ENCODE results near the gene LRSAM1.
"Not testable (repeated sequence)": the region's sequence is repeated elsewhere in the genome, so short reads cannot be mapped to it uniquely, and the experiment has no call there.

The LRSAM1 gene

DNA sequence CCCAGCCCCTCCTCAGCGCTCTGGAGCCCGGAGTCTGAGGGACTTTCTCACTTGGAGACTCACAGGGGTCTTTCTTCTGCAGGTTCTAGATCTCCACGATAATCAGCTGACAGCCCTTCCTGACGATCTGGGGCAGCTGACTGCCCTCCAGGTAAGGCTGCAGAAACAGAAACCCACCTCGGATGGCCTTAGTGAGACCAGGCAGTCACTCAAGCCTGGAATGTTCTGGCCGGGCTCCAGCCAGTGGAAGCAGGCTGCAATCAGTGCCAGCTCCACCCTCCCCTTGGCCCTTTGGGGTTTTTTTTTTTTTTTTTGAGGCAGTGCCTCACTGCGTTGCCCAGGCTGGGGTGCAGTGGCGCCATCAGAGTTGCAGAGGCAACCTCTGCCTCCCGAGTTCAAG lies 7.6 kb downstream of the LRSAM1 start:
- no peak for DNase-seq (ENCODE audit: low read depth)

DNA sequence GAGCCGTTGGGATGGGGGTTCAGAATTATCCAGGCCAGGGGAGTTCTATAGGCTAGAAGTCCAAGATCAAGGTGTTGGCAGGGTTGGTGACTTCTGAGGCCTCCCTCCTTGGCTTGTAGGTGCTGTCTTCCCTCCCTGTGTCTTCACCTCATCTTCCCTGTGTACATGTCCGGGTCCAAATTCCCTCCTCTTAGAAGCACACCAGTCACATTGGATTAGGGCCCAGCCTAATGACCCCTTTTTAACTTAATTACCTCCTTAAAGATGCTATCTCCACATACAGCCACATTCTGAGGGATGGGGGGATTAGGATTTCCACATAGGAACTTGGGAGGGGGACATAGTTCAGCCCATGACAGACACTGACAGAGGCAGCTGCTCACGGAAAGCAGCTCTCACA lies 12.1 kb downstream of the LRSAM1 start:
- DNase-seq (ENCODE audit: low read depth) = no peak

DNA sequence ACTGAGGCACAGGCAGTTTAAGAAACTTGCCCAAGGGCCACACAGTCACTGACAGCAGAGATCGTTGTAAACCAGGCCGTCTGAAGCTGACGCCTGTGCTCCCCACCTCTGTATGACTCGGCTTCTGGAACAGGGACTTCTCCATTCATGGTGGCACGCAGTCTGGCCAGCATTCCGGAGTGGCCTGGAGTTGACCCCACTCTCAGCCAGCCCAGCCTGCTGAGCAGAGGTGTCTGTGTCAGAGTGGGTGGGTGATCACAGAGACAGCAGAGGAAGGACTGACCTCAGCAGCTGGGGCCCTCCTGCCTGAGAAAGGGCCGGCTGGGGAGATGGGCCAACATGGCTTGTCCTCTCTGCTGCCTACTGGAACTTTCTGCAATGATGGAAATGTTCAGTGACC lies 12.6 kb downstream of the LRSAM1 start:
- no peak for DNase-seq (ENCODE audit: low read depth)

DNA sequence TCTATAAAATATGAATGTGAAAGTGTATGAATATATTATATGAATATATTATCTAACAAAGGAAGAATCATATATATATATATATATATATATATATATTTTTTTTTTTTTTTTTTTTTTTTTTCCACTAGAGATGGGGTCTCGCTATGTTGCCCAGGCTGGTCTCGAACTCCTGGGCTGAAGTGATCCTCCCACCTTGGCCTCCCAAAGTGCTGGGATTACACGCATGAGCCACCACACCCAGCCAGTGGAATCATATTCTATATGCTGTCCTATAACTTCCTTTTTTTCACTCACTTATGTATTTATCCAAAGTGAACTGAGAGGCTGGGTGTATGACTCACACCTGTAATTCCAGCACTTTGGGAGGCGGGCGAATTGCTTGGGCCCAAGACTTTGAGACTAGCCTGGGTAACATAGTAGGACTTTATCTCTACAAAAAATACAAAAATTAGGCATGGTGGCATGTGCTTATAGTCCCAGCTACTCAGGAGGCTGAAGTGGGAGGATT lies 15.2 kb downstream of the LRSAM1 start:
- not testable (repeated sequence) for DNase-seq (ENCODE audit: low read depth)

DNA sequence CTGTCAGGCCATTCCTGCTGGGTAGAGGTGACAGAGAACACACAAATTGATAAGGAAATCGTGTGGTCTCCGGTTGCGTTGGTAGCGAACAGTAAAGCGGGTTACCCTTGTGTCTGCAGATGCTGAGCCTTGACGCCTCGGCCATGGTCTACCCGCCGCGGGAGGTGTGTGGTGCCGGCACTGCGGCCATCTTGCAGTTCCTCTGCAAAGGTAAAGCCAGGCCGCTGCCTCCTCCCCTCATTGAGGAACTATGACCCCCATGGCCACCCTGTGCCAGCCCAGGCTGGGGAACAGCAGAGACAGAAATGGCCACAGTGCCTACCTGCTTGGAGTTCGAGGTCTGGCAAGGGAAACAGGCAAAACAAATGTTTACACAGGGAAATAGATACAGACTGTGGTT lies 16.3 kb downstream of the LRSAM1 start:
- DNase-seq (ENCODE audit: low read depth) = no peak

DNA sequence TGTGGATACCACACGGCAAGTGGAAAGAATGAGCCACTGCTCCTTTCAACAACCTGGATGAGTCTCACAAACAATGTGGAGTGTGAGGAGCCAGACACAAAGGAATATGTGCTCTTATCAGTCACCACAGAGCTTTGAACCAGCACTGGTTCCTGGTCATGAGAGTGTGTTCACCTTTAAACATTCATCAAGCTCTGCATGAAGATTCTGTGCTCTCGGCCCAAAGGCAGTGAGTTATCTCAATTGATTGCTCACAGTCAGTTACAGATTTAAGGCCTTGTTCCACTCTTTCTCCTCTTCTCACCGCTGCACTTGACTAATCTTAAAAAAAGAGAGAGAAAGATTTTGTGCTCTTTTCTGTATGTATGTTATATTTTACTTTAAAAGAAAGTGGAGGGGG lies 19.4 kb downstream of the LRSAM1 start:
- DNase-seq (ENCODE audit: low read depth) = no peak

DNA sequence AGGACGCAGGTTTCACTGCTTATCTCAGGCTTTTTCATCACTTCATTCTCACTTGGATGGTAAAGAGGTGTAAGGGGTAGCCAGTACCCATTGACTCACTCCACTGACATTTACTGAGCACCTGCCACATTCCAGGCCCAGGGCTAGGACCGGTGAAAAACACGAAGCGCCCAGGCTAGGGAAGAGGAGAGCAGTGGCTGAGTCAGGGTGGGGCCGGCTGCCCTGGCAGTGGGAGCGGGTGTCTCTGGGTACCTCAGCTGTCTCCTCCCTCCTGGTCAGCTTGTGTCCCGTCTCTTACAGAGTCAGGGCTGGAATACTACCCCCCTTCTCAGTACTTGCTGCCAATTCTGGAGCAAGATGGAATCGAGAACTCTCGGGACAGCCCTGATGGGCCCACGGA lies 22.2 kb downstream of the LRSAM1 start:
- DNase-seq (ENCODE audit: low read depth) = no peak

DNA sequence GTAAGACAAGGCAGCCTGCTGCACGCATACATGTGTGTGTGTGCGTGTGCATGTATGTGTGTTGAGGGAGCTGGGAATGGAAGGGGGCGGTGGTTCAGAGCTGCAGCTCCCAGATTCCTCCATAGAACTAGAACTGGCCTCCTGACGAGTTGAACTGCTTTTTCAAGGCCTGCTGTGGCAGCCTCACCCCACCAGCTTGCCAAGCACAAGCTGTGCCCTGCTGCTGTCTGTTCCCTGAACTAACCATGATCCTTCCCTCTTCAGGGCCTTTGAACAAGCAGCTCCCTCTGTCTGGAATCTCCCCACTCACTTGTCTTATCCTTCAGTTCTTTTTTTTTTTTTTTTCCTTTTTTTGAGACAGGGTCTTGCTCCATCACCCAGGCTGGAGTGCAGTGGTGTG lies 22.6 kb downstream of the LRSAM1 start:
- DNase-seq (ENCODE audit: low read depth) = no peak

DNA sequence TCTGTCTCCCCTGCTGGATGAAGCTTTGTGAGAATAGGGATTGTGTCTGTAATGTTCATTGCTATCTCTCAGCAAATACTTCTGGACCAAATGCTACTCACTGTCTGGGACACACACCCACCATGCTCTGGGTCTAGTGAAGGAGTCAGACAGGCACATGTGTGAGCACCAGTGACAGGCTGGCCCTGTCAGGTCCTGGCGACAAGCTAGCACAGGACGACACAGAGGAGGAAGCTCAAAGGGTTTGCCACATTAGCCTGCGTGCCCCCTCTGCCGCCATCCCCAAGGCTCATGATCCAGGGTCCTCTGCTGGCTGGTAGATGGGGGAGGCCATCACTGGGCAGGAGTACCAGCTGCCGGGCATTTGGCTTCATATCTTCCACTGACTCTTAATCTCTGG lies 23.3 kb downstream of the LRSAM1 start:
- no peak for DNase-seq (ENCODE audit: low read depth)

DNA sequence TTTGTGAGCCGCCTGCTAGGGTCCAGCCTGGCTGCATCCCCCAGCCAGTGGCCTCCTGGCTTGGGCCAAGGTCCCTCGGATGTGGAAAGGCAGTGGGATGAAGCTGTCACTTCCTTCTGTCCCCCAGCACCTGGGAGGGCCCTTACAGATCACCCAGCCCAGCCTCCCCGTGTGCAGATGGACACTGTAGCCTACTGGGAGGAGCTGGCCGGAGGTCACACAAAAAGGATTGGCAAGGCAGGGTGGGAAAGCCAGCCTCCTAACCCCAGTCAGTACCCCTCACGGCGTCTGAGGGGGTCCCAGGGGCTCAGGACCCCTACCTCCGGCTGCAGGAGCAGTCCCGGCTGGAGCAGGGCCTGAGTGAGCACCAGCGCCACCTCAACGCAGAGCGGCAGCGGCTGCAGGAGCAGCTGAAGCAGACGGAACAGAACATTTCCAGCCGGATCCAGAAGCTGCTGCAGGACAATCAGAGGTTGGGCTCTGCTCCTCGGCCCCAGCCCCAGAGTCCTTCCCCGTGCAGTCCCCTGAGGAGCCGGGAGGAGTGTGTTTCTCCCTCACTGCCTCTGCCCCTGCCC lies 28.3 kb downstream of the LRSAM1 start:
- DNase-seq (ENCODE audit: low read depth) = no peak

DNA sequence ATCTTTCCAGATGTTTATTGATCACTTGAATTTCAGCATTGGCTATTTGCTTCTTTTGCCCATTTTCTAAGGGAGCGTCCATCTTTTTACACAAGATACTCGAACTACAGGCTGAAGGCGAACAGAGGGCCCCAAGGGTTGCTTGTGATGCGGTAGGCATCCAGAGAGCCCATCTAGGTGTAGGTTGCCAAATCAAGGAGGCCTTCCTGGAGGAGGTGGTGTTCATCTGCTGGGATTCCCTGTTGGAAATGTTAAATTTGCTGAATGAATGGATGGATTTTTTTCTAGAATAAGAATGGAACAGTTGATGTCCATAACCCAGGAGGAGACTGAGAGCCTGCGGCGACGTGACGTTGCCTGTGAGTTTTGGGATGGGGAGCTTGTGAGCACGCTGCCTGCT lies 31.4 kb downstream of the LRSAM1 start:
- DNase-seq (ENCODE audit: low read depth) = no peak

DNA sequence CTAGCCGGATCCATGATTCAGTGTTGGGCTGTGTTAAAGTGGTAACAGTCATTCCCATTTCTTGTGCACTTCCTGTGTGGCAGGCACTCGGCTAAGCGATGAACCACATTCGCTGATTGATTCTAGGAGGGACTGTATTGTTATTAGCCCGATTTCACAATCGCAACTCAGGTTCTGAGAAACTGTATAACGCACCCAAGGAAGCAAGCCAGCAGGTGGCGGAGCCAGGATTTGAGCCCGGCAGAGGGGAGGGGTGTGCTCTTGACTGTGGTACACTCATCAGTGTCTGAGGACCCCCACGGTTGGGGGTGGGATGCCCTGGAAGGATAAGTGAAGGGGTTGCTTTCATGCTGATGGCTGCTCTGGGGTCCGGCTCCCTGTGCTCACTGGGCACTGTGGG lies 34.7 kb downstream of the LRSAM1 start:
- no peak for DNase-seq (ENCODE audit: low read depth)

DNA sequence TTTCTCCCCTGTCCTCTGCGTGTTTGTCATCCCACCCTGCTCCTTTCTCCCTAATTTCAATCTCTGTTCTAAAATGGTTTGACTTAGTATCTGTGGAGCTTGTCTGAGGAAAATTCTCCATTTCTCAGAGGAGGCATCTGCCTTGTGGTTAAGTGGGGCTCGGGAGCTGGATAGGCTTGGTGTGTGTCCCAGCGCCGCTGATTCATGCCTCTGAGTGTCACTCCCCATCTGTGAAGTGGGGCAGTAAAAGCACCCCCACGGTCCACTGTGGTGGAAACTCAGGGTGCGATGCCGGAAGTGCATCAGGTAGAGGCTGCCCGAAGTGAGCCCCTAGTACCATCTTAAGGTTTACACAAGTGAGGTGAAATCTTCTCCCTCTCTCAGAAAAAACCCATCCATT lies 37.6 kb downstream of the LRSAM1 start:
- DNase-seq (ENCODE audit: low read depth) = no peak

DNA sequence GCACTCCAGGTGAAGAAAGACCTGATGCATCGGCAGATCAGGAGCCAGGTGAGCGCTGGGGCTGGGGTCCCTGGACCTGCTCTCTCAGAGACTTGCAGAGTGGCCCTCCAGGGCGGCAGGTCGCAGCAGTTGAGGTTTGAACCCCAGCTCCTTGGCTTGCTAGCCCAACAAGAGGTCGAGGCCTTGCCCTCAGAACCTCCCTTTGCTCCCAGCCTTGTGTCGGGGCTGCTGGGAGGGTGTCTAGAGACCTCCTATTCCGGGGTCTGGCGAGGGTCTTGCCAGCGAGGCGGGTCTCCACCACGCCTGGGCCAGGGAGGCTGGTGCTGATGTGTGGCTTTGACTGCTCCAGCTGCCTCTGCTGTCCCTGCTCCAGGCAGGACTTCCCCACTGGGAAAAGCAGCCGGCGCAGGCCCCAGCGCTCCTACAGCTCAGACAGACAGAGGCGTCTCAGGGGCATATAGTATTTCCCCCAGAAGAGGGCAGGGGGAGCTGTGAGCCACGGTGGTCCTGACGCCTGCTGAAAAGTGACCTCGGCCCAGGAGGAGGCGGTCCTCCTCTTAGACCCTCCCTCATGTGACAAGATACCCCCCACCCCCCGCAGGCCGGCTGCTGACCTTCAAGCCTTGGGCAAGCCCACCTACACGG lies 38.3 kb downstream of the LRSAM1 start:
- DNase-seq (ENCODE audit: low read depth) = no peak

DNA sequence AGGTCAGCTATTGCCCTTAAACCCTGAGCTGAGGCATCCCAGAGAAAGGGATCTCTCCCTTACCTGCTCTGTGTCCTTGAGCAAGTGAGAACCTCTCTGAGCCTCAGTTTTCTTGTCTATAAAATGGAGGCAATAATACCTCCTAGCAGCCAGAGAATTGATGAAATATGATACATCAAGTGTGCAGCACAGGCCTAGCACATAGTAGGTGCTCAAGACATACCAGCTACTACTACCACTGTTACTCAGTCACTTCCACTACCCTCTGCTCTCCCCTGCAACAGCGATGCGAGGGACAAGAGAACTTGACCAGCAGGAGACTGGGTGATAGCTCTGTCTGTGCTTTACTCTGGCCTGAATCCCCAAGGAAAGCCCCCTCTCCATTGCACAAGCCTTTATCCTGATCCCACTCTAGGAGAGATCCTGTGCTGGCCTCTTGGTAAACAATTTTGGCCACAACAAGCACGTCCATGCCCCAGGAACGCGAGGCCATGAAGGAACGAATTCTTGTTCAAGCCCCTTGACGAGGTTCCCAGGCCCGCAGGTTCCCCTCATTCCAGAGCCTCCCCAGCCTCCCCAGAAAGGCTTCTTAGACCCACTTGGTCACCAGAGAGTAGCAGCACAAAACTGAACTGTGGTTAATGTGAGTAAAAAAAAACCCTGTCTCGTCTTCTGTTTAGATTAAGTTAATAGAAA lies 39.4 kb downstream of the LRSAM1 start:
- DNase-seq (ENCODE audit: low read depth) = no peak

DNA sequence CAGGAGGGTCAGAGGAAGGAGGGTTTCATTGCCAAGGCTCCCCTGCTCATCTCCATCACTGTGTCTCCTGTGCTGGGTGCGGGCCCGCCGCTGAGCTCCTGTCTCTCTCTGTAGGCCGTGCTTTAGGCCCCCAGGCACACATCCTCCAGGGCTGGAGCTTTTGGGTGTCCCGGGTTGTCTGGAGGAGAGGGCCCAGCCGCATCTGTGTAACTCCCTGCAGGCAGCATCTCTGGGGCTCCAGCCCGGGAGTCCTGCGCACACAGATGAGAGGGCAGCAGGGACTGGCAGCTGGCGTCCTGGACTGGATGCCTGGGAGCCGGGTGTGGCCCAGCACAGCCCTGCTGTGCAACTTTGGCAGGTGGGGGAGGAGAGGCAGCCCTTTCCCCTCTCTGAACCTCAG lies 40.2 kb downstream of the LRSAM1 start:
- DNase-seq (ENCODE audit: low read depth) = no peak

DNA sequence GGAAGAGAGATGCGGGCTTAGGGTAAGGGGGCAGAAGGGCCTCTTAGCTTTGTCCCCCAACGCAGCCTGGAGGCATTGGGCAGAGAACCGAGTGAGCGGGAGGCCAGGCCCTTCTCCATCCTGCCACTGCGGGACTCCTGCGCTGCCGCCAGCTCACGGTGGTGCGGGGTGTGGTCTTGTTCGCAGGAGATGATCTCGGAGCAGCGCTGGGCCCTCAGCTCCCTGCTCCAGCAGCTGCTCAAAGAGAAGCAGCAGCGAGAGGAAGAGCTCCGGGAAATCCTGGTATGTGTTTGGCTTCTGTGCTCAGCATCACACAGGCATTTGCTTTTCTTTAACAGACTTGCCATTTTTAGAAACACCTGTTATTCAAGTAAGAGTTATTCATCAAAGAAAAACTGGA lies 41.3 kb downstream of the LRSAM1 start:
- DNase-seq (ENCODE audit: low read depth) = no peak

DNA sequence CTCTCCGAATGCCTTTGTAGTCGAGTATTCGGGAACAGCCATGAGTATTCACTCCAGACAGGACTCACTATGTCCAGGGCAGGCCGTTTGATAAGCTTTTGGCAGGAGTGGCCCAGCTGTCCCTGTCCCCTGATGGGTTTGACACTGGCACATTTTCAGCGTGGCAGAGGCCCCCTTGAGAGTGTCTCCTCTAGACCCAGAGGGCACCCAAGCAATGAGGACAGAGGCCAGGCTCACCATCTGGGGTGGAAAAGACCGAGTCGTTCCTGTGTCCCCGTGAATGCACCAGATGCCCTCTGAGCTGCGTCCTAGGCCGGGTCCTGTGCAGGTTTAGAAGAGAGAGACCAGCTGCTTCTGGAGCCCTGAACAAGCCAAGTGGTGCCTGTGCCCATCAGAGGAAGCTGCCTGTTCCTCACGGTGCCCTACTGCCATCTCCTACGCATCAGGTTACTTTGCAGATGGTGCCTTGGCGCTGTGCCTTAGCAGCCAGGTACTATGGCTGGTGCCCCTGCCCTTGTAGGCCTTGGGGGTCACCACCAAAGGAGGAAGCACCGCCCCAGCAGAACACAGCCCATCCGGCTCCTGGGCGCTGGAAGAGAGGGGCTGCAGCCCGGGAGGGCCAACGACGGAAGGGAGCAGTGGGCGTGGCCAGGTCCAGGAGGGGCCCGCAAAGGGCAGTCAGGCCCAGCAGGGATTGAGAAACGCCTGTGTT lies 42.4 kb downstream of the LRSAM1 start:
- no peak for DNase-seq (ENCODE audit: low read depth)

DNA sequence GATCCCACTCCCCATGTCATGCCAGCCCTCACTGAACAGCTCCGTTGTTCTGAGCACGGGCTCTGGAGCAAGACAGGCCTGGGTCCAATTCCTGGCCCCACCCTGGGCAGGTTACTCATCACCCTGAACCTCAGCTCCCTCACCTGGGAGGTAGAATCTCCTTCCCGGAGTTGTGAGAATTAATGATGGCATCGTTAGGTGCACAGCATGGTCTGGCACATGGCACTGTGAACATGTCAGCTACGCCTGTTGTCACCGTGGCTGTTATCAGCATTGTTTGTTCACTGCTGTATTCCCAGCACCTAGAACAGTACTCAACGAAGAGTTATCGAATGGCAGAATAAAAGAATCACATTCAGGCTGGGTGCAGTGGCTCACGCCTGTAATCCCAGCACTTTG lies 43.0 kb downstream of the LRSAM1 start:
- DNase-seq (ENCODE audit: low read depth) = no peak

DNA sequence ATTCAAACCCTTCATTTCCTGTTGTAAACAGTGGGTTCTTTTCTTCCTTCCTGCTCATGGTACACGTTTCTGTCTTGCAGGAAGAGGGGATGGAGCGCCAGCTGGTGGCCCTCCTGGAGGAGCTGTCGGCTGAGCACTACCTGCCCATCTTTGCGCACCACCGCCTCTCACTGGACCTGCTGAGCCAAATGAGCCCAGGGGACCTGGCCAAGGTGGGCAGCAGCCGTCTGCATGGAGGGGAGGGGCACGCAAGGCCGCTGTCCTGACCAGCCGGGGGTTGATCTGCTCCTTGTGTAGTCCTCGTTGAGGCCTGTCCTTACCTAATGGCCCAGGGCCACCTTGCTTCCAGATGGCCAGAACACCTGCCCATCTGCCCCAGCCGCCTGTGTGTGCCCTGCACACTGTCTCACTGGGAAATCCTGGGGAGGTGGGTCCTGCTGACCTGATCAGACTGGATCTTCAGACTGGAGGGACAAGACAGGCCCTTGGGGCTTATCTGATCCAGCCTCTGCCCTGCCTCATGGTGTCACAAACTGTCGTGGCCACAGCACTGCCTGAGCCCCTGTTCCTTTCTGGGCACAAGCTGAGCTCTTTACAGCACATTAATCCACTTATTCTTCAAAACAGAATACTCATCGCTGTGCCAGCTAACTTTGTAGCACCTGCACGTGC lies 44.7 kb downstream of the LRSAM1 start:
- DNase-seq (ENCODE audit: low read depth) = no peak

DNA sequence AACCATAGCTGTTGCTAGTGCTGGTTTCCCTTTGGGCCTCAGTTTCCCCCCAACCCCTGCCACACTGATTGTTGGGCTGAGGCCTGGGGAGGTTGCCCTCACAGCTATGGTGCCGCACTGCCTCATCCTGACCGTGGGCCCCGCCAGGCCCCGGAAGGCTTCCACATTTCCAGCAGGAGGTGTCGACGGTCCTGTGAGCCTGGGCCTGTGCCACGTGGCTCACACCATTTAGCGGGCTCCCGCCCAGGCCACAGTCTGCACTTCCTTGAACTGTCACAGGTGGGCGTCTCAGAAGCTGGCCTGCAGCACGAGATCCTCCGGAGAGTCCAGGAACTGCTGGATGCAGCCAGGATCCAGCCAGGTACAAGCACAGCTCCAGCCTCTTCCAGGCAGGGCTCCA lies 45.7 kb downstream of the LRSAM1 start:
- no peak for DNase-seq (ENCODE audit: low read depth)

DNA sequence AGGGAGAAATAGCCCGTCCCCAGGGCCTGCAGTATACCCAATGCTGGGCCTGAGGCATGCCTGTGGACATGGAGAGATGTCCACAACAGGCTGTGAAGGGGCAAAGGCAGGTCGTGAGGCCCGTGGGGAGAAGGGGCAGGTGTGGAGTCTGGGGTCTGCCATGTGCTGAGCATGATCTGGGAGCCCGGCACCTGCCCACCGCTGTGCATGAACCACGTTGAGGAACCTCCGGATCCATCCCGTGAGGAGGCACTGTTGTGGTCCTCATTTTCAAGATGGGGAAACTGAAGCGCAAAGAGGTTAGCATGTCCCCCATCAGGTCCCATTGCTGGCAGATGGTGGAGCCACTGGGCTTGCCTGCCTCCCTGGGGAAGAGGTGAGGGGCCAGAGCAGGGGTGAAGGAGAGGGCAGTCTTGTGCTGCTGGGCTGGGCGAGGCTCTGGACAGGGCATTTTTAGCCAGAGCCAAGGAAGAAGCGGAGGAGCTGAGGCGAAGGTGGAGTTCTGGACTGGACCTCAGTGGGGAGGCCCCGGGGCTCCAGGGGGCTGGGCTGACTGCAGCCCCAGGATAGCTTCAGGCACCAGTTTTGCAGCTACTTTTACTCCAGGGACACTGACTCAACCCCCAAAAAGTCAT lies 46.5 kb downstream of the LRSAM1 start:
- DNase-seq (ENCODE audit: low read depth) = no peak
